Loucy (cell line): ENCODE measurements around the gene DCDC2.

Source experiments
- EZH2phosphoT487 ChIP-seq: fragments of 200-600 bp; IDR thresholded peaks from 2 replicates; pipeline ENCODE4 v1.6.1; 2018; ENCODE audit warnings: antibody characterized with exemption, mild to moderate bottlenecking, moderate library complexity, borderline replicate concordance
- TF ChIP-seq, protein P1 (sequence below): fragments of 200-600 bp; sonication (generic); conservative IDR thresholded peaks from 2 replicates; pipeline ENCODE4 v1.5.1; 2014; ENCODE audit warnings: mild to moderate bottlenecking, antibody characterized with exemption, low read length

DNA sequence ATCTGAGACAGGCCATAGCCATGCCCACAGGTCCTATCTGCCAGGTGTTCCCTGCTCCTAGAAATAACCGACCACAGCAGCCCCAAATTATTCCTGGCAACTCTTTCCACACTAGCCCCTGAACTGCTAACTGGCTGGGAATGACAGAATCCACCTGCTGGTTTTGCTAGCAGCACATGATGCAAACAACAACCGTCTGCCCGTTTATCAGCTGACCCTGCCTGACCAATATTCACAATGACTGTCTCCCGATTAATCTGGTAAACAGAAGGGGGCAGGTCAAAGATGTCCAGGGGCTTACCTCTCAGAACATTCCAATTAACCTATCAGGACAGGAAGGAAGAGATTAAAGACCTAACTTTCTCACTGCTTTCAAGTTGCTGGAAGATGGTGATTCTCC is 130.3 kb downstream of the DCDC2 start:
- TF ChIP-seq, protein P1, sequence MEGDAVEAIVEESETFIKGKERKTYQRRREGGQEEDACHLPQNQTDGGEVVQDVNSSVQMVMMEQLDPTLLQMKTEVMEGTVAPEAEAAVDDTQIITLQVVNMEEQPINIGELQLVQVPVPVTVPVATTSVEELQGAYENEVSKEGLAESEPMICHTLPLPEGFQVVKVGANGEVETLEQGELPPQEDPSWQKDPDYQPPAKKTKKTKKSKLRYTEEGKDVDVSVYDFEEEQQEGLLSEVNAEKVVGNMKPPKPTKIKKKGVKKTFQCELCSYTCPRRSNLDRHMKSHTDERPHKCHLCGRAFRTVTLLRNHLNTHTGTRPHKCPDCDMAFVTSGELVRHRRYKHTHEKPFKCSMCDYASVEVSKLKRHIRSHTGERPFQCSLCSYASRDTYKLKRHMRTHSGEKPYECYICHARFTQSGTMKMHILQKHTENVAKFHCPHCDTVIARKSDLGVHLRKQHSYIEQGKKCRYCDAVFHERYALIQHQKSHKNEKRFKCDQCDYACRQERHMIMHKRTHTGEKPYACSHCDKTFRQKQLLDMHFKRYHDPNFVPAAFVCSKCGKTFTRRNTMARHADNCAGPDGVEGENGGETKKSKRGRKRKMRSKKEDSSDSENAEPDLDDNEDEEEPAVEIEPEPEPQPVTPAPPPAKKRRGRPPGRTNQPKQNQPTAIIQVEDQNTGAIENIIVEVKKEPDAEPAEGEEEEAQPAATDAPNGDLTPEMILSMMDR, result no peak
- TF ChIP-seq EZH2phosphoT487, result no peak
